IPS-18c (cell line): ENCODE data around the gene DMBT1.

Experiments used
- H3K4me3 ChIP-seq: 2 replicates; pipeline ENCODE4 v1.7.0; 2013; ENCODE audit warnings: low read depth, mild to moderate bottlenecking, low read length, moderate library complexity; ENCODE audit not compliant: insufficient read depth
- H3K9me3 ChIP-seq: one replicate; pipeline ENCODE4 v1.6.1; 2013; ENCODE audit warnings: mild to moderate bottlenecking, low read length, moderate library complexity; ENCODE audit not compliant: control insufficient read depth, insufficient read depth

DMBT1 gene

GRCh38 chr10:122541541-122542002 lies 19.0 kb upstream of the DMBT1 start:
- H3K9me3 ChIP-seq, result peaks cover 3% of the 10 kb centered on the region
- H3K4me3 ChIP-seq, result no peak overlapping the region

GRCh38 chr10:122543676-122544445 lies 16.7 kb upstream of the DMBT1 start:
- no peaks in the 10 kb centered on the region for H3K9me3 ChIP-seq
- no peak overlapping the region for H3K4me3 ChIP-seq

- Histone ChIP-seq H3K4me3 (no peak overlapping the region), H3K9me3 (no peaks in the 10 kb centered on the region)
Observed at GRCh38 chr10:122544493-122544892, 16.1 kb upstream of the DMBT1 start.

GRCh38 chr10:122546242-122546641 lies 14.3 kb upstream of the DMBT1 start:
- Histone ChIP-seq H3K4me3 (no peak overlapping the region), H3K9me3 (no peaks in the 10 kb centered on the region)

- Histone ChIP-seq H3K9me3 (no peaks in the 10 kb centered on the region), H3K4me3 (no peak overlapping the region)
Observed at GRCh38 chr10:122548407-122549085, 12.0 kb upstream of the DMBT1 start.

- Histone ChIP-seq H3K9me3 (no peaks in the 10 kb centered on the region), H3K4me3 (no peak overlapping the region)
Observed at GRCh38 chr10:122549636-122550035, 10.9 kb upstream of the DMBT1 start.

GRCh38 chr10:122550427-122550826 lies 10.1 kb upstream of the DMBT1 start:
- H3K4me3 ChIP-seq, result no peak overlapping the region
- H3K9me3 ChIP-seq, result peaks cover under 1% of the 10 kb centered on the region

- H3K9me3 ChIP-seq, result peaks cover 2% of the 10 kb centered on the region
- H3K4me3 ChIP-seq, result no peak overlapping the region
Observed at GRCh38 chr10:122550983-122551382, 9.6 kb upstream of the DMBT1 start.

- H3K4me3 ChIP-seq, result no peak overlapping the region
- peaks cover 2% of the 10 kb centered on the region for H3K9me3 ChIP-seq
Observed at GRCh38 chr10:122551450-122551849, 9.1 kb upstream of the DMBT1 start.

- Histone ChIP-seq H3K9me3 (peaks cover 2% of the 10 kb centered on the region), H3K4me3 (no peak overlapping the region)
Observed at GRCh38 chr10:122553341-122553740, 7.2 kb upstream of the DMBT1 start.

GRCh38 chr10:122554131-122555036 lies 6.2 kb upstream of the DMBT1 start:
- peaks cover 2% of the 10 kb centered on the region for H3K9me3 ChIP-seq

GRCh38 chr10:122555442-122555841 lies 5.1 kb upstream of the DMBT1 start:
- Histone ChIP-seq H3K4me3 (no peak overlapping the region), H3K9me3 (peaks cover 2% of the 10 kb centered on the region)

More at GRCh38 chr10:122554131-122555036, 6.2 kb upstream of the DMBT1 start:
- H3K4me3 ChIP-seq, result no peak overlapping the region

GRCh38 chr10:122557516-122557915 lies 3.0 kb upstream of the DMBT1 start:
- no peak overlapping the region for H3K4me3 ChIP-seq
- peaks cover 2% of the 10 kb centered on the region for H3K9me3 ChIP-seq

GRCh38 chr10:122558452-122558851 lies 2.1 kb upstream of the DMBT1 start:
- Histone ChIP-seq H3K4me3 (no peak overlapping the region), H3K9me3 (peaks cover 2% of the 10 kb centered on the region)

GRCh38 chr10:122559228-122559627 lies 1.3 kb upstream of the DMBT1 start:
- Histone ChIP-seq H3K4me3 (no peak overlapping the region), H3K9me3 (peaks cover 2% of the 10 kb centered on the region)

- no peaks in the 10 kb centered on the region for H3K9me3 ChIP-seq
- H3K4me3 ChIP-seq, result no peak overlapping the region
Observed at GRCh38 chr10:122561212-122561611, 658 bp downstream of the DMBT1 start.

- H3K4me3 ChIP-seq, result no peak overlapping the region
- H3K9me3 ChIP-seq, result no peaks in the 10 kb centered on the region
Observed at GRCh38 chr10:122561792-122562191, 1.2 kb downstream of the DMBT1 start.
